Prostate gland (tissue), 2 donors: ENCODE data around the gene FXR2.

Experiments
- CTCF ChIP-seq, 4 experiments: fragments of 200-600 bp in 2 of 4; fragments of 450-650 bp in 2 of 4; sonication (generic) in 2 of 4; IDR thresholded peaks; 1 replicate in 3 of 4; 2 replicates in 1 of 4; pipeline ENCODE4 v1.5.1; 2016 to 2019; ENCODE audit warnings: antibody characterized with exemption in 4 of 4, mild to moderate bottlenecking in 2 of 4, moderate library complexity in 2 of 4
- POLR2AphosphoS5 ChIP-seq: sonication (generic); formaldehyde crosslinking; IDR thresholded peaks from one replicate; pipeline ENCODE4 v1.6.1; 2017; ENCODE audit warnings: antibody characterized with exemption

- no peak for TF ChIP-seq POLR2AphosphoS5
- no peak for TF ChIP-seq CTCF (IDR thresholded peaks at IDR 0.05)
Observed at GRCh38 chr17:7551396-7551795, 63.3 kb downstream of the FXR2 start.
